ENCODE results near the gene PDK2.

DNA sequence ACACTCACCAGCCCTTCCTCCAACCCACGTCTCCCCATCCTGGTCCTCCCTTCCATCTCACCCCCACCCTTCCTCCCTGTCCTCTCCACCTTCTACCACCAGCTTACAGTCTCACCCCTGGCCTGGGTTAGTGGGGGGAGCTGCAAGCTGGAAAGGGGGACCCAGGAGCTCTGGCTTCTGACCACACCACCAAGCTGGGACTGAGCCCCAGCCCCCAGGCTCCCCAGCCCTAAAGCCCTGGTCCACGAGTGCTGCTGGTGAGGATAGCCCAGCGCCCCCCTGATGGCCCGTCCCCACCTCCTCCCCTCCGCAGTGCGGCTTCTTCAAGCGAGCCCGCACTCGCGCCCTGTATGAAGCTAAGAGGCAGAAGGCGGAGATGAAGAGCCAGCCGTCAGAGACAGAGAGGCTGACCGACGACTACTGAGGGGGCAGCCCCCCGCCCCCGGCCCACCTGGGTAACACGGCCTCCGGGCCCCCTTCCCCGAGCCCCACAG lies 7.2 kb upstream of the PDK2 start:
- TF ChIP-seq EP300 (IDR thresholded peaks at IDR 0.05; ENCODE audit: borderline replicate concordance) (no peak), TEAD4 (IDR thresholded peaks at IDR 0.05) (no peak), ZBTB7A (IDR thresholded peaks at IDR 0.05; ENCODE audit: low read depth) (no peak), NFIC (IDR thresholded peaks at IDR 0.05) (no peak), RAD21 (IDR thresholded peaks at IDR 0.05; ENCODE audit: low read depth) (no peak)
- TF ChIP-seq, protein P1, sequence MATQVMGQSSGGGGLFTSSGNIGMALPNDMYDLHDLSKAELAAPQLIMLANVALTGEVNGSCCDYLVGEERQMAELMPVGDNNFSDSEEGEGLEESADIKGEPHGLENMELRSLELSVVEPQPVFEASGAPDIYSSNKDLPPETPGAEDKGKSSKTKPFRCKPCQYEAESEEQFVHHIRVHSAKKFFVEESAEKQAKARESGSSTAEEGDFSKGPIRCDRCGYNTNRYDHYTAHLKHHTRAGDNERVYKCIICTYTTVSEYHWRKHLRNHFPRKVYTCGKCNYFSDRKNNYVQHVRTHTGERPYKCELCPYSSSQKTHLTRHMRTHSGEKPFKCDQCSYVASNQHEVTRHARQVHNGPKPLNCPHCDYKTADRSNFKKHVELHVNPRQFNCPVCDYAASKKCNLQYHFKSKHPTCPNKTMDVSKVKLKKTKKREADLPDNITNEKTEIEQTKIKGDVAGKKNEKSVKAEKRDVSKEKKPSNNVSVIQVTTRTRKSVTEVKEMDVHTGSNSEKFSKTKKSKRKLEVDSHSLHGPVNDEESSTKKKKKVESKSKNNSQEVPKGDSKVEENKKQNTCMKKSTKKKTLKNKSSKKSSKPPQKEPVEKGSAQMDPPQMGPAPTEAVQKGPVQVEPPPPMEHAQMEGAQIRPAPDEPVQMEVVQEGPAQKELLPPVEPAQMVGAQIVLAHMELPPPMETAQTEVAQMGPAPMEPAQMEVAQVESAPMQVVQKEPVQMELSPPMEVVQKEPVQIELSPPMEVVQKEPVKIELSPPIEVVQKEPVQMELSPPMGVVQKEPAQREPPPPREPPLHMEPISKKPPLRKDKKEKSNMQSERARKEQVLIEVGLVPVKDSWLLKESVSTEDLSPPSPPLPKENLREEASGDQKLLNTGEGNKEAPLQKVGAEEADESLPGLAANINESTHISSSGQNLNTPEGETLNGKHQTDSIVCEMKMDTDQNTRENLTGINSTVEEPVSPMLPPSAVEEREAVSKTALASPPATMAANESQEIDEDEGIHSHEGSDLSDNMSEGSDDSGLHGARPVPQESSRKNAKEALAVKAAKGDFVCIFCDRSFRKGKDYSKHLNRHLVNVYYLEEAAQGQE (IDR thresholded peaks at IDR 0.05; ENCODE audit: low read depth): no peak

All from Ishikawa (cell line).